ENCODE results near the gene RYR3. TPM values are rescaled to one million over a fixed set of nuclear protein-coding genes. Genes with fewer than 3 reads are reported as not detected.
A peak's percentile ranks its signal among the peaks of the same experiment; 100 is the strongest.

The RYR3 gene
- total RNA-seq, 1 experiment from 2014 or later = 0.72 TPM

DNA sequence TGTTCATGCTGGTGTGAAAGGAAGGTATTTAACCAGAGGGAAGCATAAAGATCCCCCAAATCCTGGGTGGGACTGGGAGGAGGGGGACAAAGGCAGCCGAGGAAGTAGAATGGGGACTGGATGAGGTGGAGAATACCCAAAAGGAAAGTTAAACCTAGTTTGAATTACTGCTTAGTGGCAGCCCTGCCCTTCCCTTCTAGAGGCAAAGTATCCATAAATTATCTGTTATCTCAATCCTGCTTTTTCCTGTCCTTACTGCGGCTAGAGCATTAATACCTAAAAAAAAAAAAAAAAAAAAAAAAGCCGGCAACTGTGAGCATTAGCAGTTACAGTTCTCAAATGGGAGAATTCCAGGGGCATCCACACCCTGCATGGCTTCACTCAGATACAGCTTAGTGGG lies 139.0 kb downstream of the RYR3 start:
- no peak for DNase-seq (ENCODE audit: low spot score)

DNA sequence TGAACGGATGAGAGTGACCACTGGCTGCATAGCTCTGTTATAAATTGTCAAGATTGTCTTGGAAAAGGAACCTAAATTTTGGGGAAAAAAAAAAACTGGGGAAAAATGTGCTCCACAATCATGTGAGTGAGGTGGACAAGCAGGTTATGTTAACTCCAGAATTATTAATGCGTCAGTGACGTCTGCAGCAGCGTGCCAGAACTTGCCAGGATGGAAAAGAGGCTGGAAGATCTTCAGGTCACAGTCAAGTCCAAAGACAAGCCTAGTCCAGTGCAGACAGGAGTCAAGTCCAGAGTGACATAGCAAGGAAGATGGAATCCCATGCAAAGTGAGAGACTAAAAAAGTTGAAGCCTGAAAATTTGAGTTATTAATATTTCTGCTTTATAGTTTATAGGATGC lies 140.6 kb downstream of the RYR3 start:
- no peak for DNase-seq (ENCODE audit: low spot score)

DNA sequence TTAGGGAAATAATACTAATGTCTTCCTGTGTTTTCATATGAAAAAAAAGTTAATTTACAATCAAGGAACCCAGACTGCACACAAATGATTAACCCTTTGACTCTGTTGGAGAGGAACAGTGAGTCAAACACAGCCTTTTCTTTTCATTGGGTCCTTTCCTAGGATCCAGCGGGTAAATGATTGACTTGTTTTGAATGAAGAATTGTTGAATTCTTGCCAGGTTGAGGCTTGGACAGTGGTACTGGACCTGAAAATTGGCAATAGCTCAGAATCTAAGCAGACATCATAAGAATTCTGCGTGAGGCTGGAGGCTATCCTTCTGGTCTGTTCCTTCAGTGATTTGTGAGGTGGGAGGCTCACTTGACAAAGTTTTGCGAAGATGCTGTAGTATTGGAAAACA lies 143.0 kb downstream of the RYR3 start:
- no peak for DNase-seq (ENCODE audit: low spot score)

DNA sequence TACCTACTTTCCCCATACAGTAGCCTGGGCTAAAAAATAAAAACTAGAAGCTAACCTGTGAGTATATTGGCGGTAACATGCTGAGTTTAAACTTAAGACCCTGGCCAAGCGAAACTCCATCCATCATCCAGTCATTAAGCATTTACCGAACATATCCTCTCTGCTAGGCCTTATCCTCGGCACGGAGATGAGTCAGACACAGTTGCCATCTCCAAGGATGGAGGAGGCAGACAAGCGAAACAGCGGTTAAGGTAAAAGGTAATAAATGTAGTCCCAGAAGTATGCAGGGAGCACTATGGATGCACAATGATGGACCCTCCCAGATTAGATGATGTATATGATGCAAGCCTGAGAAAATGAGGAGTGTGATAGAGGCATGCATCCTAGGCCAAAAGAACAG lies 143.6 kb downstream of the RYR3 start:
- DNase-seq (ENCODE audit: low spot score) = no peak

DNA sequence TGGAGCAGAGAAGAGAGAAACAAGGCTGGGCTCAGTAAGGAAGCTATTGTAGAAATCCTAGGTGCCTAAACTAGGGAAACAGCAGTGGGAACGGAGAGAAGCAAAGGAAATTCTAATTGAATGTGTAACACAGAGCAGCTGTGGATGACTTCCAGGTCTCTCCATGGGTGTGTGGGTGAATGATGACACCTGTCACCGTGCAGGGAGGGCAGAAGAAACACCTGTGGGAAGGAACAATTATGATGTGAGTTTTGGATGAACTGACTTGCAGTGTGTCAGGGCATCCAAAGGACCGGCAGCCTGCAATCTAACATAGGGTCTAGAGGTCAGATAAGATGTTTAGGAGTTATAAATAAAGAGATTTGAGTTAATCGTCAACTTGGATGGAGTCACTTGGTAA lies 144.2 kb downstream of the RYR3 start:
- no peak for DNase-seq (ENCODE audit: low spot score)

DNA sequence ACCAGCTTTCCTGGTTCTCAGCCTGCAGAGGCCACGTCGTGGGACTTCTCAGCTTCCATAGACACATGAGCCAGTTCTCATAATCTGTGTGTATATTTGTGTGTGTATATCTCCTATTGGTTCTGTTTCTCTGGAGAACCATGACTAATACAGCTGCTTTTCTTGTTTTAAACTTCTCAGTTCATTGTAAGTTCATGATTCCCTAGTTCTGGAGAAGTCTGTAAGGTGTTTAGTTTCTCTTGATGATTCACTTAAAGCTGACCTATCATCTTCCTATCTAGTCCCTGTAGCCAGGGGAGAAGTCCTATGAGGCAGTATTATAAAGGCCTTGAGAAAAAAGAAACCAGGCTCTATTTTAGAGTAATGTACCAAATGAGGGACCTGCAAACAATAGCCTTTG lies 147.7 kb downstream of the RYR3 start:
- DNase-seq (ENCODE audit: low spot score) = no peak

DNA sequence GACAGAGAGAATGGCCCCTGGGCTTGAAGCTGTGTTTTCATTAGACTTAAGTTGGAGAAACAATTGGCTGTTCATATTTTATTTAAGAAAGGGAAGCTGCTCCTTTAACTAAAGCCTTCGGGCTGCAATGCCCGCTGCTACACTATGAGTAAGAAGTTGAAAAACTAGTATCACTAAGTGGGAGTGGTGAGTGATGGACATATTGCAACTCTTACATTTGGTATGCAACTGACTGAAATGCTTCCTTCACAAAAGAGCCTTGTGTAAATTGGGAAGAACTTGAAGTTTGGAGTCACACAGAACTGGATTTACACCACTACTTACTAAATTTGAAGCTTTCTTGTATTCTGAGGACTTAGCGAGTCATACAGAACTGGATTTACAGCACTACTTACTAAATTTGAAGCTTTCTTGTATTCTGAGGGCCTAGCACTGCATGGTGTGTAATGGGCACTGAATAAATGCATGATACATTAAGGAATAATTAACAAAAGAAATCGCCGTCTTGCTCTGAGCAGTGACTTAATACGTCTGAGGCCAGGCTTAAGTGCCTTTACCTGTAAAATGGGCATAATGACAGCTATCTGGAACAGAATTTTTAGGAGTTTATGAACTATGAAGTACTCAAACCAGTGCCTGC lies 149.5 kb downstream of the RYR3 start:
- DNase-seq (ENCODE audit: low spot score) = no peak

DNA sequence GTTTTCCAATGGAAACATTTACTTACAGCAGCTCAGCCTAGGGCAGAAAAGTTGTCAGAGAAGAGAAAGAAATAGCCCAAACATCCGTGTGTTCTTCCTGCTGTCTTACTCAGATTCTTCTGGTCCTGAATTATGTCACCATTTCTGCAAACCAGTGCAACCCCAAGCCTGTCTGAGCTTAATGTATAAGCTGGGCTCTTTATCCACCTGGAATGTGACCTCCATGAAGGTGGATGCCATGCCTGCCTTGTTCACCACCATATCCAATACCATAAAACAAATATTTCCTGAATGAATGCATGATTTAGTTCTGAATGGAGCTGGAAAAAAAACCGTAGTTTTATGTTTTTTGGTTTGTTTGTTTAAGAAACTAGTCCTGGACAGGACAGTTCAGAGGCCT lies 150.9 kb downstream of the RYR3 start:
- DNase-seq (ENCODE audit: low spot score) = no peak

DNA sequence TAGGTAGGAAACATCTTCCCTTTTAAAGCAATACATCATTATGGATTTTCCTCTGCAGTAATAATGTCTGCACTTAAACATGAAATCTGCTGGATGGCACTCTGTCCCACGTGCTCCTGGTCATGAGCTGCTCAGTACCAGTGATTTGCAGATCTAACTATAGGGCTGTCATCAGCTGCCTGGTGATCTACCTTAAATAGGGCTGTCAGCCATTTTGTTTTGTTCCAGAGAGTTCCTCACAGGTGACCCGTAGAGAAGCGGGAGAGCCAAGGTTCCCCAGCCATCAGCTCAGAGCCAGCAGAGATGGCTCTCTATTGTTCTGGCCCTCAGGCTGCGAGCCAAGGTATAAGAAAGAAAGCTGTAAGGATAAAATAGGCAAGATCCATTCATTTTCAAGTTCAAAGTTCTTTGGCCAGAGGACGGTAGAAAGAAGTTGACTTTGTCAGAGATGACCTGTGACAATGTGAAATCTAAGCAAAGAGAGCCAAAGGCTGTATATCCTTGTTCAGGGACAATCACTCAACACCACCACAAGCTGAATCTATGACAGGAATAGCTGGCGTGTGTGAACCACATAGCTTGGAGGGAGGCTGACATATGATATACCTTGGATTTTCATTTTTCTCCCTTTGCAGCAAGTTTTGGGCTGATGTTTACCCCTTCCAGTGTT lies 156.5 kb downstream of the RYR3 start:
- no peak for DNase-seq (ENCODE audit: low spot score)

DNA sequence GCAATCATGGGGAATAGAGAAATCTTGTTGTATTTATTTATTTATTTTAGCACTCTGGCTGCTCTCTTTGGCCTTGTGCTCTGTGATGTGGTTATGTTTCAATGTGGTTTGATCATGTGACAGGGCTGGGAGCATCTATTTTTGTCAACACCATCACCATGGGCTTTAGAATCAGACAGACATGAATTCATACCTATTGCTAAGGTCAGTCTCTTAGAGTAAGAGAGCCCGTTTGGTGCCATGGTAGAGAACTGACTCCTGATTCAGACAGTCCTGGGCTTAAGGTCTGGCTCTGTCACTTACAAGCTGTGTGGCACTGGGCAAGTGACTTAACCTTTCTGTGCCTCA lies 157.0 kb downstream of the RYR3 start:
- peak; percentile 6 for DNase-seq (ENCODE audit: low spot score)

DNA sequence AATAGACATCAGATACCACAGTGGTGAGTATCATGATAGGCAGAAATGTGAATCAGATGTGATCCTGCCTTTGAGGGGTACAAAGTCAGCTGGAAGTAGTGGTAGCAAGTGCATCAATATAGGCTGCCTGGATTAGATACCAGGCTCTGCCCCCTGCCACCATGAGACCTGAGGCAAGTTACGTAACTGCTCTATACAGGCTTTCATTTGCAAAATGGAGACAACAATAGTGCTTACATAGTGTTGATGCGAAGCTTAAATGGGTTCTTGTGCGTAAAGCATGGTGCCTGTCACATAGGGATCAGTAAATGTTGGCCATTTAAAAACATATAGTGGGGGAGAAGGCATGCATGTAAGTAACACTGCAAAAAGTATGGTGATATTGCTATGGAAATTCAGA lies 158.0 kb downstream of the RYR3 start:
- no peak for DNase-seq (ENCODE audit: low spot score)

DNA sequence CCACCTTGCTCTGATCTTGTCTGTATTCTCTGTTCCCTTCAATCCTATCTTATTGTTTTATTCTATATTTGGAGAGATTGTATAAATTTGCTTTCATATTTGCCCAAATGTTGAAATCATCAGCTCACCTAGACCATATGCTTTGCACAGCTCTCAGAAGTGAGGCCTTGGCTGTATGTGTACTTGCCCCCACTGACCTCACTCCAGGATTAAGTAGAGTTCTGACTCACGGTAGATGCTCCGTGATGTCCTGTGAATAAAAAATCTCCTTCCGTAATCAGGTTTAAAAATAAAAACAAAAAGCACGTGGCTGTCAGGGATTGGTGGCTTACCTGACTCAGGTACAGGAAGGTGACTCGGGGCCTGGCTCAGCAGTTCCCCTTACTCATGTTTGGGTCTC lies 162.2 kb downstream of the RYR3 start:
- no peak for DNase-seq (ENCODE audit: low spot score)

DNA sequence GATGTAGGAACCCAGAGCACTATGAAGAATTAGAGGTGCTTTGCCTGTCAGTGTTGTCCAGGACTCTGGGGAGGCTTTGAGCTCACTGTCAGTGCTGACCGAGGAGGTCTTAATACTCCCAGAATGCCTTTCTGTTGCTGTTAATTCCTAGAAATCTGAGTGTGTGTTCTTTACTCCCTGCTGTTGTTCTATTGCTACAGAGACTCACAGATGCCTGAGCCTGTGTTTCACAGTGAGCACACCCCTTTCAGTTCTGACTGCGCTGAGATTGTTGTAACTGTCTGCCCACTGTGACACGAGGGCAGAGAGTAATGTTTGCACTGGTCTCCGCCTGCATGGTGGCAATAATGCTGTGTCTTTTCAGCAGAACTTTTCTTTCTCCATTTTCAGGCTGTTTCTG lies 162.9 kb downstream of the RYR3 start:
- no peak for DNase-seq (ENCODE audit: low spot score)

DNA sequence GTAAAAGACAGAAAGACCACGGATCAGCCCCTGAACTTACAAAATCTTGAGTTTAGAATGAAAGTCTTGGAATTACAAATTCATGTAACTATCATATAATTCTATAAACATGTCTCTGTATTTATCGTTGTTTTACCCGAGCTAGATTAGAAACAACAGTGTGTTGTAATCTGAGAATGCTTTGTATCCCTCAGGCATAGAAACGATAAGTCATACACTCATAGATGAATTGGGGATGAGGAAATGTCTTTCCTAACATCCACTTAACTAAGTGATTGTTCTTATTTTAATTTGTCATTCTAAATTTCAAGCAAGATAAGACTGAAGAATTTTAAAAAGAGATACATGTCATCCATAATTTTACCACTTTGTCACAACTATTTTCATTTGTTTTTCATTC lies 165.3 kb downstream of the RYR3 start:
- no peak for DNase-seq (ENCODE audit: low spot score)

DNA sequence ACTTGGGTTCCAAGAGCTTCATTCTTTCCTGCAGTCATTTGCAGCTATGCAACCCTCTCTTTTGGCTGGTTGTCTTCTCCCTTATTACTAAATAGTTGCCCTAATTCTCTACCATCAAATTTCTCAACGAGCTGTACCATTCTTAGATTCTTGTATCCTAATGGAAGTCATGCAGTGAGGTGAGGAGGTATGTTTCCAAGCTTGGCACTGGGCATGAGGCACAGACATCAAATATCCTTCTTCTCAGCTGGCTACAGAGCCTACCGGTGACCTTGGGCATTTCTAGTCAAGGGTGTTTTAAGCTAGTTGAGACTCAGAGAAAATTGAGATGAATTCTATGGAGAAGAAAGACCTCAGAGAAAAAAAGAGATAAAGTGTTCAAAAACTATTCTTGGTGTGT lies 166.1 kb downstream of the RYR3 start:
- no peak for DNase-seq (ENCODE audit: low spot score)

DNA sequence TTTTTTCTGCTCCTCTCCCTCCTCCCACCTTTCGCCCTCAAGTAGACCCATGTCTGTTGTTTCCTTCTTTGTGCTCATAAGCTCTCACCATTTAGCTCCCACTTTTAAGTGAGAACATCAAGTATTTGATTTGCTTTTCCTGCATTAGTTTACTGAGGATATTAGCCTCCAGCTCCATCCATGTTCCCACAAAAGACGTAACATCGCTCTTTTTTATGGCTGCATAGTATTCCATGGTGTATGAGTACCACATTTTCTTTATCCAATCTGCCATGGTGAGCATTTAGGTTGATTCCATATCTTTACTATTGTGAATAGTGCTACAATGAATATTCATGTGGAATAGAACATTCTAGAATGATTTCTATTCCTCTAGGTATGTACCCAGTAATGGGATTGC lies 178.6 kb downstream of the RYR3 start:
- DNase-seq (ENCODE audit: low spot score) = no peak

DNA sequence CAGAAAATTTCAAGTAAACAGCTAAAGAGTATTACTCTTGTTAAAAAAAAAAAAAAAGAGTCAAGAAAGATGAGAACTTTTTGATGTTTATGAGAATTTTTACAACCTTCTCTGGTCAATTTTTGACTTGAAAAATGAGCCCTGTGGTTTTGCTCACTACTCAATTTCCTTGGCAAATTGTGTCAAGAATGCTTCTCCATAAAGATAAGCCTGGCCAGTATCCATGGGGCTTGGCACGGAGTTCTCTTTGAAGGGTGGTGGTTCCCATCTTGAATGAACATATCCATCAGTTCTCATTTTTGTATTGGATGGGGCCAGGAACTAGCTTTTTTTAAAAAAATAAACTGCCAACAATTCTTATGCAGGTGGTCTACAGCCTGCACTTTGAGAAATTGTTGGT lies 179.9 kb downstream of the RYR3 start:
- no peak for DNase-seq (ENCODE audit: low spot score)

DNA sequence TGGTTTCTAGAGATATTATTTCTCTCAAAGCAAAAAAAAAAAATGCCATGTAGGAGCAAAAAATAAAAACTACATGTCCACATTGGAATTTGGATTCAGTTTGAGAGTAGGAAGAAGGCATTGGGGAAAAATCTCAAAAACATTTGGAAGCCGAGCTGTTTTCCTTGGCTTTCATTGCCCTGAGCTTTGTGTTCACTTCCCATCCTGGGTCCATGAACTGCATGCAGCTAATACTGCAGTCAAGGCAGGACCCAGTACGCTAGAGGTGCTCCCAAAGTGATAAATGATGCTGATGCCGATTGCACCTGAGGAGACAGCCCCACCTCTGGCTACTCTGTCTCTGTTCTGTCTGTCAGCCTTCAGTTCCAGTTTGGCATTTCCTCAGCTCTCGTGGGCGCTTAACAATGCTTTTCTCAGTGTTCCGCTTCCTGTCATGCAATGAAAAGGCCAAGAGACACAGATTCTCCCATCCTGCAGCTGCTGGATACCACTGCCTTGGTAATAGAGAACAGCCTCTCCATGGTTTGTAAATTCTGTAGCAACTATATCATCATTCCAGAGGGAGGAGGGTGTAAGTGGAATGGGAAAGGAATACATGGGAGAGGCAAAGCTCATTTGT lies 181.8 kb downstream of the RYR3 start:
- no peak for DNase-seq (ENCODE audit: low spot score)

DNA sequence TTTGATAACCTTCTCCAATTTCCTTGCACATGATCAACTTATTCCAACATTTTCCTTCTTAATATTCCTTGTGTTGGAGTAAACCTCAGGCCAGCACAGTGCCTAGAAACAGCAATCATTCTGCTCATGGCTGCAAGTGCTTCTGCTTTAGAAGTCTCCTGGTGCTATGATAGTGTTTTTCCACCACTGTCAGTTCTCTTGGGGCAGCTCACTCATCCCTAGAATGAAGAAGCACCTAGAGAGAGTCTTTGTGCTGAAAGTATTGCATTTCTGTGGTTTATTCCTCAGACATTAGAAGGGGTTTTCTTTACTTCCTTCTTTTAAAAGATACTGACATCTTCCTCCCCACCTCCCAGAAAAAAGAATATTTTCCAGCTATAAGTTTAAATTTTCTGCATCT lies 183.5 kb downstream of the RYR3 start:
- no peak for DNase-seq (ENCODE audit: low spot score)

DNA sequence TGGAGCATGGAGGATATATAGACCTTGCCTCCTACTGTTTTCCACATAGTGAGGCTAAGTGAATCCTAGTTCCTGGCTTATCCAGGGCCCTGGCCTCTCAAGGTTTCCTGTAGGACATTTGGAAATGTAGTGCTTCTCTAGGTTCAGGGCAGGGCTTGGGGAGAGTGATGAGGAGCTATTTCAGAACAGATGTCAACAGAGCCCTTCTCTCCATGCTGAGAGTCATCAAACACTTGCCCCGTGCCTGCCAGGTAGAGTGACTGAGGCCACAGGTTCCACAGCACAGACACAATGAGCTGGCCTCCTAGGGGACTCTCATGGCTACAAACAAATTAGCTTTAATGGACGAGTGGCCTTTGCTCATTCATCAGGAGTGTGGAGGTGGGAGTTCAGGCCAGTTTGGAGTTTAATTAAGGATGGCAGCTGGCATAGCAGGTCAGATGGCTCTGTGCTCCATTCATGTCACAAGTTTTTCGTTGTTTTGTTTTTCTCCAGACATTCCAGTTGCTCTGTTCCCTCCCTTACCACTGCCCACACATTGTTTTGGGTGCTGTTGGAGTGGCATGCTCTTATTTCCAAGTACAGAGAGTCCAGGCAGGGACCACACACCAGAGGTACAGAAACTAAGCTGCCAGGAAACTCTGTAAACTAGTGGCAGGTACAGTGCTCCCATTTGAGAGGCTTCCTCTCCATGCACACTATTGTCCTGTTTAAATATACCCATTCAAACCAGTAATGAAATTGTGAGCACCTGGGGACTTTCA lies 189.8 kb downstream of the RYR3 start:
- no peak for DNase-seq (ENCODE audit: low spot score)

DNA sequence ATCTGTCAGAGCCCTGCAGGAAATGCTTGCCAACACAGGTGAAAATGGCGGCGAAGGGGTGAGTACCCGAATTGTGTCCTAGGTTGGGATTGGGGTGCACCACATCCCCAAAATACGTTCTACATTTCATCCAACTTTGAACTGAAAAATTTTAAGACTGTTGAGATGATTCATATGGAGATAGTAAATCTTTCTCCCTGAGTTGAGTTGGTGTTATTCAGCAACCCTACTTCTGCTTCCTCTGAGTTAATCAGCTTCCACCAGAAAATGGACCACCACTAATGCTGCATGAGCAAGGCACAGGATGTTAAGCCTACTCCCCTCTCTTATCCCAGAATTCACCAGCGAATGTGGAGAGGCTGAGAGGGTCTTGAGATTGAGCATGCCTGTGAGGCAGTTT lies 192.9 kb downstream of the RYR3 start:
- DNase-seq (ENCODE audit: low spot score) = no peak

DNA sequence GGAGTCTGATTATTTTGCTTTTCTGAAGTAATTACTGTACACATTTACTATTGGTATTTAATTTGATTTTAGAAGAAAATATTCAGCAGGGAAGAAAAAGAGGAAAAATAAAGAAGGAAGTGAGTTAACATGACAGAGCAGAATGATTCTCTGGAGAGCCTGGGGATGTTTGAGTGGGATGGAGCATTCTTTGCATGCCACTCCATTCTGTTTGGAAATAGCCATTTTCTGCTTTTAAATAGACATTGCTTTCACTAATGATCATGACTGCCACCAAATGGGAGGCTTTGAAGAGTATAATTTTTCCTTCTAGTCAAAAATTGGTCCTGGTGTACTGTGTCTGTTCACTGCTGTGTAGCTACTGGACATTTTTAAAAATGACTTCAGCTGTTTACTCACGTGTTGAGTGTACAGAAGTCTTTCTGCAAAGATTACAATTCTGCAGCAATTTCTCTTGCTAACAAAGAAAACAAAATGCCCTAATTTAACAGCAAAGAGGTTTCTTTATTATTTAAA lies 196.1 kb downstream of the RYR3 start:
- no peak for DNase-seq (ENCODE audit: low spot score)

DNA sequence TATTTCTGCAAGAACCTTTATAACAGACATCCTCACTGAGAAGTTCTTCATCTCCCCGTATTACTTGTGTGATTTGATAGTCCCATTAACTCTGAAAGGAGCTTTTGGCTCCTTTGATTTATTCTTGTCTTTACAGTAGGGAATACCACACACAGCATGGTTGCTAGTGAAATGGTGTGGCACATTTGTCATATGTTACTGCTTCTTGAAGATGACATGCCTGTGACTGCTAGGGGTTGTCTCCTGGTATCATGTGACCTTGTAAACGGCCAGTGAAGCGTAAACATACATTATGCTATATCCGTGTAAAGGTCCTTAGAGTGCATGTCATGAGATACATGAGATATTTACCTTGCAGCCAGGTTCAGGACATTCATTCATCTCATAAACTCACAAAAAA lies 197.9 kb downstream of the RYR3 start:
- DNase-seq (ENCODE audit: low spot score) = no peak
